GM18526 (cell line): ENCODE data around the gene ZNF536.

ENCODE experiments used
- POLR2A ChIP-seq: IDR thresholded peaks from 3 replicates; pipeline ENCODE4 v1.6.1; 2011; ENCODE audit not compliant: insufficient read length; ENCODE audit errors: extremely low read depth

The ZNF536 gene

GRCh38 chr19:30356951-30357579 lies 15.1 kb upstream of the ZNF536 start:
- TF ChIP-seq POLR2A: no peak

- no peak for TF ChIP-seq POLR2A
These were observed 14.6 kb upstream of the ZNF536 start for GRCh38 chr19:30357580-30357954.

DNA sequence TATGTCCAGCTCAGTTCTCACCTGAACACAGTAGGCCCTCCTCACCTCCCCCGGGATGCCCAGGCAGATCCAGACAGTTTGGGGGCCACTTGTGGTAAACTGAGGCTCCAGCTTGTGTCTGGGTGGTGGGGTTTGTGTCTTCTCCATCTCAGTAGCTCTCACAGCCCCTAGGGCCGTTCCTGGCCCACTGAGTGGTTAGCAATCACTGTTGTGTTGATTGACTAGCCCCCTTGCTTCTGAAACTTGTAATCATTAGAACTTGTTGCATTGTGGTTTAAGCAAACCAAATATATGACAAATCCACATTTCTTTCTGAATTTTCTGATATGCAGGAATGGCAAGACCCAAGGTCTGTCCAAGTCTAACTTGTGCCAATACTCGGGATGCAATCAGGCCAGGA lies 13.9 kb upstream of the ZNF536 start:
- TF ChIP-seq POLR2A: no peak

- no peak for TF ChIP-seq POLR2A
These were observed 13.2 kb upstream of the ZNF536 start for GRCh38 chr19:30358821-30359580.

DNA sequence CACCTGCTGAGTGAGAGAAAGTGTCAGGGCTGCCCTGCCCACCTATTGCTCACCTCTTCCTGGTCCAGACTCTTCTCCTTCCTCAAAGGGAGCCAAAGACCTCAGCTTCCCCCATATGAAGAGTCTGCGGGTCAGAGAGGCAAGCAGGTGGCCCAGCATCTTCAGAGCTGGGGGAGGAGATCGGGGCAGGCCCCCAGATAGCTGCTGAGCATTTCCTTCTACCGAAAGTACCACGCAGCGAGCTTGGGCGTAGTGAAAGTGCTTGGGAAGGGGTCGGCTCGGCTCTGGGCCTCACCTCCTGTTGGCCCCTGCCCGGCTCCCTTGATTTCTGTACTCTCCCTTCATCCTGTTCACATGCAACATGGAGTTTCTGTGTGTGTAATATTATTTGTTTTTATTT lies 12.2 kb upstream of the ZNF536 start:
- TF ChIP-seq POLR2A: no peak

GRCh38 chr19:30360376-30361106 lies 11.6 kb upstream of the ZNF536 start:
- no peak for TF ChIP-seq POLR2A

GRCh38 chr19:30361107-30361447 lies 11.1 kb upstream of the ZNF536 start:
- TF ChIP-seq POLR2A: no peak

DNA sequence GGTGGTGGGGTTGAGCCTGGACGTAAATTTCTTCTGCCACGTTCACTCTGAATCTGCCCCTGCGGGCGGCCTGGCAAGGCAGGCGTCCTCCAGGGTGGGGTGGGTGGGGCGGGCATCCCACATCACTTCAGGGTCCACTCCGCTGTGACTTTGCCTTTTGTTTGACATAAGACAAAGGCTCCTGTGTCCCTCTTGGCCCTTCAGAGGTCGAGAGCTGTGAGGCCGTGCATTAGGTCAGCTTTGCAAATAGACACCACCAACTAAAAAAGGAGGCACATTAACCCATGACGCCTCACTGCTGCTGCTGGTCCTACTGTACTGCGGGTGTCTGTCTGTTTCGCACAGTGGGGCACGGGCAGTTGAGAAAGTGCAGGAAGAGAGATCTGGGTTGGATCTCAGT lies 10.5 kb upstream of the ZNF536 start:
- TF ChIP-seq POLR2A: no peak

DNA sequence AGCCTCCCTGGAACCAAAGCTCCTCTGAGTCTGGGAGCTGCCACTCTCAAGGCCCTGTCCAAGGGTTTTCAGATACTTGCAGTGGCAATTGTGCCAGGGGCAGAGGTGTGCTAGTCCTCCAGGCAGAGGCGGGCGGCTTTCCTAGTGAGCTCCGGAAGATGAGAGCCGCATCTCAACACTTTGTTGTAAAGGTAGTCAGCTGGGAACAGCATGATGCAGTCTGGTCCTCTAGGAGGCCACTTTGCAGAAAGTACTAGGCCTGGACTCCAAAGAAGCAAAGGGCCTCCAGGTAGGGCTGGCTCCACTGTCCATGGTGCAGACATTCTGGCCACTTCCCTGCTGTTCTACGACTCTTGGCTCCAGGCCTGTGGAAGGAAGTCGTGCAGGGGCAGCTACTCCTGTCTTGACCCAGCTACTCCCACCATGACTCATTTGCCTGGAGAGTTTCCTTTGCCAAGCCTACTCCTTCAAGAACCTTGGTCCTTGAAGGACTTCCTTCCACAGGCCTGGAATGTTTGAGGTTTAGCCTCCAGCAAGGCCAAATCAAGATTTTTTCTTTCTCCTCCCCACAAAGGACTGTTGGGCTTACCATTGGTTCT lies 9.9 kb upstream of the ZNF536 start:
- no peak for TF ChIP-seq POLR2A

- no peak for TF ChIP-seq POLR2A
These were observed 9.1 kb upstream of the ZNF536 start for GRCh38 chr19:30363073-30363472.

DNA sequence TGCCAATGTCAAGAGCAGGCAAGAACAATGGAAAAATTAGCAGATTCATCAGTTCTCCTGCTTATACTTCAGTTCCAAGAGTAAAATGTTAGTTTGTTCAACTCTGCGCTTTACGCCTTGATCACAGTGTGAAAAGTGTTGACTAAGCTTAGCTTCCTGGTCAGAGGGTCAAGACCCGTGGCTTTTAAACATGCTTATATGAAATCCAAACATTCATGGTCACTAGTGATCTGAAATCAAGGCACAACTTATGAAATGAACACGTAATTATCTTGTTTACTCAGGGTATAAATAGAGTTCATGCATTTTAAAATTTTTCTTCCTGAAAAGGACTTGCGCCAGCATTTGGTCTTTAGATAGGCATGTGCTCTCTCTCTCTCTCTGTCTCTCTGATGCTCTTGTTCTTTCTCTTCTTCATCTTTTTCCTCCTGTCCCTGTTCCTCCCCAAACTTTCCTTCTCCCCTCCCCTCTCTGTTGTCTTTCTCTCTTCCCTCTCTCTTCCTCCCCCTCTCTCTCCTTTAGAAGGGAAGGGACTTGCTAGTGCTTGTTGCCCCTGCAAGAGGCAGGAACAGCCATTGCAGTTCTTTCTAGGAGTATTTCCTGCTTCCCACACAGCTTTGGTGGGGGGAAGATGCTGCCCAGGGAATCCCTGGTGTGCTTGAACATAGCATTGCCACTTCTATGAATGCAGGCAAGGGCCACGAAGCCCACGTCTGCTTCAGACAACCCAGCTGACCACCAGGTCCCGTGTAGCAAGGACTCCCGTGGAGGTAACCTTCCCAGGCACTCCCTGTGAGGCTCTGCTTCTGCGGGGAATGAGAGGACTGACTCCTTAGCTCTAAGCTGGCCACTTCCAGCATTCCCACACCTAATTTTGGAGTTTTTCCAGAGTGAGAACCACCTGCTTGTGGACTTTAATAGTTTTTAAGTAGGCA lies 7.1 kb upstream of the ZNF536 start:
- no peak for TF ChIP-seq POLR2A

- TF ChIP-seq POLR2A: no peak
These were observed 5.9 kb upstream of the ZNF536 start for GRCh38 chr19:30366282-30366681.

DNA sequence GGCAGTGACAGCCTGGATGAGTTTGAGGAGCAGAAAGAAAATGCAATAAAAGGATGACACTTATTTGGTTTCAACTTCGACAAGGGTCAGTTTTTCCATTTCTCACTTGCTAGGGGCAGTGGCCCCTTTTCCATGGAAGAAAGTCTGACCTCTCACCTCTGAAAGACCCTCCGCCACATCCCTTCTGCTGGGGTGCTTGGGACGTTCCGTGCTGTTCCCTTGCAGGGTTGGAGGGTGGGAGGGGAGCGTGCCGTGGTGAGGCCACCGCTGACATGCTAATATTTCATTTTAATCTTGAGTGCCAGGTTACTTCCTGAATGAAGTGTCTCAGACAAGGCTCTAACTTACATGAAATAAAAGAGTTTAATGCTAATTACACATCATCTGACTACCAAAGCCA lies 5.2 kb upstream of the ZNF536 start:
- TF ChIP-seq POLR2A: no peak

- TF ChIP-seq POLR2A: no peak
These were observed 4.8 kb upstream of the ZNF536 start for GRCh38 chr19:30367421-30367820.

- TF ChIP-seq POLR2A: no peak
These were observed 2.4 kb upstream of the ZNF536 start for GRCh38 chr19:30369833-30370232.
